Upper lobe of right lung (tissue), 1 donor: ENCODE data around the gene STX8. TPM values are rescaled to one million over a fixed set of nuclear protein-coding genes. Genes with fewer than 3 reads are reported as not detected.

Experiments
- ATAC-seq: fragments of 200-7000 bp; cut with Tn5 transposase; one replicate; pipeline ENCODE4 v1.9.1; 2020; ENCODE audit warnings: mild to moderate bottlenecking, moderate library complexity
- DNase-seq: peaks from one replicate; pipeline ENCODE4 v3.0.0-alpha.2; 2020
- H3K27ac ChIP-seq: fragments of 200-600 bp; one replicate; pipeline ENCODE4 v1.8.0; 2022
- H3K27me3 ChIP-seq: fragments of 200-600 bp; one replicate; pipeline ENCODE4 v1.8.0; 2022; ENCODE audit warnings: mild to moderate bottlenecking
- H3K36me3 ChIP-seq: fragments of 200-600 bp; one replicate; pipeline ENCODE4 v1.8.0; 2022
- H3K4me1 ChIP-seq: fragments of 200-600 bp; one replicate; pipeline ENCODE4 v1.8.0; 2022
- H3K4me3 ChIP-seq: fragments of 200-600 bp; one replicate; pipeline ENCODE4 v1.8.0; 2022; ENCODE audit warnings: mild to moderate bottlenecking
- H3K9me3 ChIP-seq: fragments of 200-600 bp; one replicate; pipeline ENCODE4 v1.8.0; 2022
- intact Hi-C: fragments of 100-400 bp; cut with DNase I; formaldehyde crosslinking; loops from one replicate; pipeline ENCODE4 v1.11.0; 2022
- total RNA-seq: library from RNA; stranded (reverse); fragmentation: NEBNext Ultra II Directional; extraction: Animal tissue kit (Norgen Biotek cat#: 25700); gene quantifications from one replicate; pipeline ENCODE4 v1.2.1, GENCODE V29; 2021
- TF ChIP-seq, protein P1 (sequence below): fragments of 200-600 bp; IDR thresholded peaks from one replicate; pipeline ENCODE4 v1.8.0; 2022; ENCODE audit warnings: antibody characterized with exemption
- donor health status: DM: no; HTN: yes; CAD: no; lungs with severe emphysema.

STX8 gene
- total RNA-seq, 1 donor from 2014 or later = 52.5 TPM

DNA sequence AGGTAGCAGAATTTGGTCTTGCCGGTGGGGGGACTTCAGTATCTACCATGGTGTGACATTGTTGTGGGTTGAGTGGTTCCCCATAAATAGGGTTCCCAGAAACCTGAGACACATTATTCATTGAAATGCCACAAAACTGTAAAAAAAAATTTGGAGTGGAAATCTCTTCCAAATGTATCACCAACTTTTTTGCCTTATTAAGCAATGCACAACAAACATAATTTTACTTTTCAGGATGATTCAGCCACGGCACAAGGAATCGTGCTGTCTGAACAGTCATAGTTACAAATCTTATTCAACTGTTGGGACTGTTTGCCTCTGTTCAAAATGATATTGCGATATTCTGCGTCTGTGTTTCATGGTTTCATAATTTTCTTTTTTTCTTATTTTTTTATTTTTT lies 373.1 kb downstream of the STX8 start:
- H3K27ac ChIP-seq = no peak overlapping the region
- no peaks in the 10 kb centered on the region for H3K36me3 ChIP-seq
- TF ChIP-seq, protein P1, sequence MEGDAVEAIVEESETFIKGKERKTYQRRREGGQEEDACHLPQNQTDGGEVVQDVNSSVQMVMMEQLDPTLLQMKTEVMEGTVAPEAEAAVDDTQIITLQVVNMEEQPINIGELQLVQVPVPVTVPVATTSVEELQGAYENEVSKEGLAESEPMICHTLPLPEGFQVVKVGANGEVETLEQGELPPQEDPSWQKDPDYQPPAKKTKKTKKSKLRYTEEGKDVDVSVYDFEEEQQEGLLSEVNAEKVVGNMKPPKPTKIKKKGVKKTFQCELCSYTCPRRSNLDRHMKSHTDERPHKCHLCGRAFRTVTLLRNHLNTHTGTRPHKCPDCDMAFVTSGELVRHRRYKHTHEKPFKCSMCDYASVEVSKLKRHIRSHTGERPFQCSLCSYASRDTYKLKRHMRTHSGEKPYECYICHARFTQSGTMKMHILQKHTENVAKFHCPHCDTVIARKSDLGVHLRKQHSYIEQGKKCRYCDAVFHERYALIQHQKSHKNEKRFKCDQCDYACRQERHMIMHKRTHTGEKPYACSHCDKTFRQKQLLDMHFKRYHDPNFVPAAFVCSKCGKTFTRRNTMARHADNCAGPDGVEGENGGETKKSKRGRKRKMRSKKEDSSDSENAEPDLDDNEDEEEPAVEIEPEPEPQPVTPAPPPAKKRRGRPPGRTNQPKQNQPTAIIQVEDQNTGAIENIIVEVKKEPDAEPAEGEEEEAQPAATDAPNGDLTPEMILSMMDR = no peak
- no peak overlapping the region for H3K4me3 ChIP-seq
- no peaks in the 10 kb centered on the region for H3K27me3 ChIP-seq
- ATAC-seq (no peak), DNase-seq (no peak)
- intact Hi-C loops = no loop called here
- H3K4me1 ChIP-seq = peaks cover 6% of the 10 kb centered on the region
- no peaks in the 10 kb centered on the region for H3K9me3 ChIP-seq

DNA sequence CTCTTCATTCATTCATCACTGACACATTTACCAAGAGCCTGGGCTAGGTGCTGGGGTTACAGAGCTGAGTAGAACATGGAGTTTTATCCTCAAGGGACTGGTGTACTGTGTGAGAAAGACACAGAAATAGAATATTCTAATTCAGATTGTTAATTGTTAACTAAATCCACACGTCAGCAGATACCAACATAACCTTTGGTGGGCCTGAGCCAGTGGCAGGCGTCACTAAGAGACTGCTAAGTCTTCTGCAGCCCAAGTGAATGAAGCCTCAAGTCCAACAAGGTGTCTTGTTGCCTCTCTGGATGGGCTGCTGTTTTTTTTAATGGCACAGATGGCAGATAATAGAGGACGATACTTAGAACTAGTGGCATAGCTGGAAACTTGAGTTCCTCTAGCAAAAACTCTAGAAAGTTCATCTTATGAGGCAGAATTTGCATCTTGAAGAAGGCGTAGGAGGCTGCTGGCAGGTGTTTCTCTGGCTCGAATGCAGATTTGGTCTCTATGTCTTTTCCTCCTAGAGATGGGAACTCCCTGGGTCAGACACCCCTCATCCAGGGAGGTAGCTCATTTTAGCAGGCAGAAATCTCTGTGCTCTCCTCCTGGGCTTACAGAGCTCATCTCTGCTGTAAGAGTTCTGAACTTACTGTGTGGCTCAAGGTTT lies 374.8 kb downstream of the STX8 start:
- intact Hi-C loops = no loop called here
- H3K4me3 ChIP-seq = no peak overlapping the region
- no peaks in the 10 kb centered on the region for H3K9me3 ChIP-seq
- no peak for ATAC-seq
- no peak overlapping the region for H3K27ac ChIP-seq
- H3K4me1 ChIP-seq = no peaks in the 10 kb centered on the region
- TF ChIP-seq, protein P1 = no peak
- H3K27me3 ChIP-seq = no peaks in the 10 kb centered on the region
- no peaks in the 10 kb centered on the region for H3K36me3 ChIP-seq
- DNase-seq = no peak

Other genes starting within 250 kb of the STX8 start
- gene CFAP52, start 822 bp upstream of the STX8 start, total RNA-seq = not detected
- 4.3 TPM for gene USP43, start 69.7 kb upstream of the STX8 start, total RNA-seq
- gene DHRS7C, start 215.8 kb upstream of the STX8 start, total RNA-seq = not detected
- gene GSG1L2, start 246.3 kb upstream of the STX8 start, total RNA-seq = not detected